Stomach (tissue), 4 donors: ENCODE results near the gene TNFSF9.

Experiments
- CTCF ChIP-seq, 7 experiments: fragments of 450-650 bp in 4 of 7; fragments of 200-600 bp in 3 of 7; sonication (generic) in 3 of 7; IDR thresholded peaks; one replicate each; pipeline ENCODE4 v1.5.1; 2016 to 2019; ENCODE audit warnings: antibody characterized with exemption in 7 of 7, control low read depth in 2 of 7, mild to moderate bottlenecking in 1 of 7
- POLR2A ChIP-seq, 4 donors: fragments of 450-650 bp; IDR thresholded peaks; one replicate each; pipeline ENCODE4 v1.6.1; 2016; ENCODE audit warnings: antibody characterized with exemption in 4 of 4, control low read depth in 2 of 4, mild to moderate bottlenecking in 1 of 4, moderate library complexity in 1 of 4

- TF ChIP-seq CTCF (IDR thresholded peaks at IDR 0.05), result no peak
- TF ChIP-seq POLR2A (IDR thresholded peaks at IDR 0.05), result no peak
Measured at GRCh38 chr19:6495947-6496346, 34.9 kb upstream of the TNFSF9 start.
